PFSK-1 (cell line): ENCODE results near the gene SATB2.

ENCODE experiments used
- POLR2AphosphoS5 ChIP-seq: IDR thresholded peaks from 2 replicates; pipeline ENCODE4 v1.6.1; 2012; ENCODE audit warnings: low read depth, mild to moderate bottlenecking, control low read depth, low read length, moderate library complexity
- SIN3A ChIP-seq: IDR thresholded peaks from 2 replicates; pipeline ENCODE4 v1.6.1; 2012; ENCODE audit warnings: mild to moderate bottlenecking, low read length, moderate library complexity, borderline replicate concordance; ENCODE audit not compliant: insufficient read depth

DNA sequence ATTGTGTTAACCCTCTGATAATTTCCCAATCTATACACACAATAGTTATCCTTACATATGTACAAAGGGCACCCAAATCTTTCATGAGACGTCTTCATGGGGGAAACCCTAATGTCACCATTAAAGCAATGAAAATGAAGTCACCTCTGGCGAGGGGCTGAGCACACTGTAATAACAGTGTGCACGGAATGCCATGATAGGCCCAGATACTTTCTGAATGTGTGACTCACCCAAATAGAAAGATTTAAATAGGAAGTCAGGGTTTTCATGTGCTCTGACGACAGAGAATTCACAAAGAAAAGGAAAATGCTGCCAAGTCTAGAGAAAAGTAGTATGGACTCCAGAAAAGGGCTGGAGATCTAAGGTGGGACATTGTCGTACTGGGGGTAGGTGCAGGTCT lies 128.3 kb downstream of the SATB2 start:
- TF ChIP-seq SIN3A = no peak
- no peak for TF ChIP-seq POLR2AphosphoS5
